Body of pancreas (tissue), 4 donors: ENCODE measurements around the gene CLEC4C. TPM values are rescaled to one million over a fixed set of nuclear protein-coding genes. Genes with fewer than 3 reads are reported as not detected.

Experiments
- ATAC-seq: fragments of 150-250 bp; one replicate; pipeline ENCODE4 v1.9.1; 2016
- DNase-seq, 4 donors: peaks; one replicate each; pipeline ENCODE4 v3.0.0-alpha.2; 2019
- H3K27ac ChIP-seq, 4 donors: fragments of 200-600 bp; sonication (generic); 1 replicate in 3 of 4; 2 replicates in 1 of 4; pipeline versions ENCODE4 v1.5.1 to v1.6.1; 2016 to 2019; ENCODE audit warnings: mild to moderate bottlenecking in 1 of 4, mixed read lengths in 1 of 4, moderate library complexity in 1 of 4
- H3K27me3 ChIP-seq, 2 donors: fragments of 200-600 bp; sonication (generic); one replicate each; pipeline ENCODE4 v1.6.0; 2016; ENCODE audit warnings: mild to moderate bottlenecking in 1 of 2
- H3K36me3 ChIP-seq, 2 donors: fragments of 200-600 bp; sonication (generic); replicated peaks in 1 of 2; 2 replicates each; pipeline ENCODE4 v1.5.1; 2016; ENCODE audit warnings: low read depth in 2 of 2; ENCODE audit not compliant: insufficient read depth in 1 of 2
- H3K4me1 ChIP-seq: fragments of 200-600 bp; sonication (generic); one replicate; pipeline ENCODE4 v1.6.0; 2016
- H3K4me3 ChIP-seq, 2 donors: fragments of 200-600 bp; sonication (generic); 1 replicate in 1 of 2; 2 replicates in 1 of 2; pipeline ENCODE4 v1.5.1; 2016 to 2019
- H3K9me3 ChIP-seq, 3 donors: fragments of 200-600 bp; sonication (generic); 1 replicate in 2 of 3; 2 replicates in 1 of 3; pipeline ENCODE4 v1.5.1; 2016
- CTCF ChIP-seq, 7 experiments: fragments of 450-650 bp in 4 of 7; fragments of 200-600 bp in 3 of 7; sonication (generic) in 3 of 7; IDR thresholded peaks; one replicate each; pipeline ENCODE4 v1.5.1; 2016 to 2019; ENCODE audit warnings: antibody characterized with exemption in 7 of 7
- POLR2A ChIP-seq, 3 donors: fragments of 450-650 bp; IDR thresholded peaks; one replicate each; pipeline ENCODE4 v1.6.1; 2016; ENCODE audit warnings: antibody characterized with exemption in 3 of 3, mild to moderate bottlenecking in 2 of 3
- WGBS, 2 donors: methylation state at CpG; one replicate each; pipeline ENCODE4 v1.1.5; 2017; 5-methylcytosine and 5-hydroxymethylcytosine counted together
- intact Hi-C: fragments of 100-400 bp; cut with DNase I; formaldehyde crosslinking; loops from one replicate; pipeline ENCODE4 v1.15.1; 2023
- total RNA-seq, 2 donors: library from RNA; depleted of rRNA; stranded (reverse); fragments of >200 nt; gene quantifications; one replicate each; pipeline ENCODE4 v1.1.0, GENCODE V29; 2016

CLEC4C gene
- total RNA-seq, 2 donors from 2014 or later = not detected

DNA sequence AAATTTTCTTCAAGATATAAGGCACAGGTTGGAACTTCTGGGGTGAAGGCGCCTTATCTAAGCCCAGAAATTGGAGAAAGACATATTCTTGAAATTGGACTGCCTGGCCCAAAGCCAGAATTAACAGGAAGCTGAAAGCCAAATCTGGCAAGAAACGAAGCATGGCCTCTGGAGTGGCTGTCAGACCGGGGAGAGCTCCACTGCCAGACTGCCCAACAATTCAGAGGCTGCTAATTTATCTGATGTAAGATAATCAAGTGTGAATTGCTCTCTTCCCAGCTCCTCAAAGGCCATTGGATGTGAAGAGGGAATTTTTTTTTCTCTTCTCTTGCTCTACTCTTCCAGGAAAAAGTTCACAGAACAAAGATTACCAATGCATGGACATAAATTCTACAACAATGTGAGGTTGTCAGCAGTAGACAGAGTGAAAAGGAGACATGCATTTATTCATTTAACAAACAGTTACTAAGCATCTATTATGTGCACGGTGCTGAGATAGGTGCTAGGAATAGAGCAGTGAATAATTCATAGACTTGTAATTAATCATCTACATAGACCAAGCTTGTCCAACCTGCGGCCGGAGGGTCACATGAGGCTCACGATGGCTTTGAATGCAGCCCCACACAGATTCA is 51.5 kb downstream of the CLEC4C start, which contains the start of gene GDF3:
GDF3 (minus strand) TSS at position 210 of the 632 bp plus-strand sequence; CDS start at position 163, 47 bp downstream.
- peak; percentile 9 to 28 (median 18) for DNase-seq

GRCh38 chr12:7695237-7695560 is 52.0 kb downstream of the CLEC4C start:
- Histone ChIP-seq H3K36me3 (no peaks in the 10 kb centered on the region), H3K9me3 (no peaks in the 10 kb centered on the region), H3K4me3 (no peak overlapping the region), H3K27ac (no peak overlapping the region), H3K4me1 (no peaks in the 10 kb centered on the region), H3K27me3 (no peaks in the 10 kb centered on the region)
- no peak for DNase-seq
- 43 to 49% methylated on average over 10 of the region's 10 CpGs for WGBS, 2 donors
- ATAC-seq = no peak
- intact Hi-C loops = no loop called here
- no peak for TF ChIP-seq CTCF (IDR thresholded peaks at IDR 0.05)

More for the DNA sequence above, 51.5 kb downstream of the CLEC4C start, which contains the start of gene GDF3:
- 30 to 31% methylated on average over 7 of the region's 7 CpGs for WGBS, 2 donors
- Histone ChIP-seq H3K4me1 (no peaks in the 10 kb centered on the region), H3K27me3 (no peaks in the 10 kb centered on the region), H3K9me3 (no peaks in the 10 kb centered on the region), H3K4me3 (no peak within 1 kb of the TSS), H3K36me3 (no peaks in the 10 kb centered on the region), H3K27ac (no peak within 1 kb of the TSS)
- TF ChIP-seq POLR2A (IDR thresholded peaks at IDR 0.05) = no peak
- TF ChIP-seq CTCF (IDR thresholded peaks at IDR 0.05) = no peak
- intact Hi-C loops = no loop called here
- ATAC-seq = no peak

GRCh38 chr12:7694556-7695236 is 52.5 kb downstream of the CLEC4C start:
- intact Hi-C loops = no loop called here
- no peaks in the 10 kb centered on the region for H3K36me3 ChIP-seq
- 43 to 54% methylated on average over 3 of the region's 3 CpGs for WGBS, 2 donors
- no peak for DNase-seq
- no peak overlapping the region for H3K27ac ChIP-seq
- TF ChIP-seq CTCF (IDR thresholded peaks at IDR 0.05) (no peak), POLR2A (IDR thresholded peaks at IDR 0.05) (no peak)
- H3K4me3 ChIP-seq = no peak overlapping the region
- no peaks in the 10 kb centered on the region for H3K27me3 ChIP-seq
- no peak for ATAC-seq
- no peaks in the 10 kb centered on the region for H3K9me3 ChIP-seq
- H3K4me1 ChIP-seq = no peaks in the 10 kb centered on the region

GRCh38 chr12:7693793-7694192 is 53.4 kb downstream of the CLEC4C start:
- H3K27me3 ChIP-seq = no peaks in the 10 kb centered on the region
- TF ChIP-seq CTCF (IDR thresholded peaks at IDR 0.05) = no peak
- no peak for TF ChIP-seq POLR2A (IDR thresholded peaks at IDR 0.05)
- no peak for ATAC-seq
- 74 to 86% methylated on average over 6 of the region's 6 CpGs for WGBS, 2 donors
- H3K9me3 ChIP-seq = no peaks in the 10 kb centered on the region
- H3K27ac ChIP-seq = no peak overlapping the region
- intact Hi-C loops = no loop called here
- no peaks in the 10 kb centered on the region for H3K36me3 ChIP-seq
- no peak overlapping the region for H3K4me3 ChIP-seq
- H3K4me1 ChIP-seq = no peaks in the 10 kb centered on the region
- DNase-seq = no peak

DNA sequence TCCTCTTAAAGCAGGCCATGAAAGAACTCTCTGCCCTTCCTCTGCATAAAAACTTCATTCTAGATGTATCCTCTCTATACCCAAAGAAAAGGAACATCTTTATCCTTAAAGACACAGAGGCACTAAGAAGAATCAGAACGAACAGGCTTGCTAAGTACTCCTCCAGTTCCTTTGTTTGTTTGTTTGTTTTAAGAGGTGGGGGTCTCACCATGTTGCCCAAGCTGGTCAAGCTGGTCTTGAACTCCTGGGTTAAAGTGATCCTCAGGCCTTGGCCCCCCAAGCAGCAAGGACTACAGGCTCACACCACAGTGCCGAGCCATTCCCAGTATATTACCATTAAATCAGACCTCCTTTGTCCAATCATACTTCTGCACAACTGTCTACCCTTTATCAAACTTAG is 65.6 kb downstream of the CLEC4C start:
- WGBS, 2 donors = 65 to 72% methylated on average over 2 of the region's 2 CpGs
- Histone ChIP-seq H3K27ac (no peak overlapping the region), H3K9me3 (no peaks in the 10 kb centered on the region), H3K27me3 (no peaks in the 10 kb centered on the region), H3K36me3 (no peaks in the 10 kb centered on the region), H3K4me3 (no peak overlapping the region), H3K4me1 (peaks cover 4% of the 10 kb centered on the region)
- intact Hi-C loops = no loop called here
- DNase-seq (no peak), ATAC-seq (no peak)
- no peak for TF ChIP-seq CTCF (IDR thresholded peaks at IDR 0.05)
- no peak for TF ChIP-seq POLR2A (IDR thresholded peaks at IDR 0.05)
